Stimulated activated naive CD8-positive, alpha-beta T cell treated with anti-CD3 and anti-CD28 coated beads, Interleukin-15, Interleukin-2, amounts not matched to agents 100 ng/mL and 50 ng/mL, for 24 hours (primary cell): ENCODE data around the gene ANXA2R.

ENCODE experiments used
- H3K27ac Mint-ChIP-seq: one replicate; pipeline ENCODE4 v1.8.0; 2021; ENCODE audit warnings: mild to moderate bottlenecking, mixed read lengths
- H3K27me3 Mint-ChIP-seq: one replicate; pipeline ENCODE4 v1.8.0; 2021; ENCODE audit warnings: mixed read lengths
- H3K36me3 Mint-ChIP-seq: one replicate; pipeline ENCODE4 v1.8.0; 2021; ENCODE audit warnings: low read depth, mixed read lengths
- H3K4me1 Mint-ChIP-seq: one replicate; pipeline ENCODE4 v1.8.0; 2021; ENCODE audit warnings: low read depth, mixed read lengths
- H3K4me3 Mint-ChIP-seq: one replicate; pipeline ENCODE4 v1.8.0; 2021; ENCODE audit warnings: mild to moderate bottlenecking, mixed read lengths
- H3K9me3 Mint-ChIP-seq: one replicate; pipeline ENCODE4 v1.8.0; 2021; ENCODE audit warnings: mixed read lengths

ANXA2R gene

DNA sequence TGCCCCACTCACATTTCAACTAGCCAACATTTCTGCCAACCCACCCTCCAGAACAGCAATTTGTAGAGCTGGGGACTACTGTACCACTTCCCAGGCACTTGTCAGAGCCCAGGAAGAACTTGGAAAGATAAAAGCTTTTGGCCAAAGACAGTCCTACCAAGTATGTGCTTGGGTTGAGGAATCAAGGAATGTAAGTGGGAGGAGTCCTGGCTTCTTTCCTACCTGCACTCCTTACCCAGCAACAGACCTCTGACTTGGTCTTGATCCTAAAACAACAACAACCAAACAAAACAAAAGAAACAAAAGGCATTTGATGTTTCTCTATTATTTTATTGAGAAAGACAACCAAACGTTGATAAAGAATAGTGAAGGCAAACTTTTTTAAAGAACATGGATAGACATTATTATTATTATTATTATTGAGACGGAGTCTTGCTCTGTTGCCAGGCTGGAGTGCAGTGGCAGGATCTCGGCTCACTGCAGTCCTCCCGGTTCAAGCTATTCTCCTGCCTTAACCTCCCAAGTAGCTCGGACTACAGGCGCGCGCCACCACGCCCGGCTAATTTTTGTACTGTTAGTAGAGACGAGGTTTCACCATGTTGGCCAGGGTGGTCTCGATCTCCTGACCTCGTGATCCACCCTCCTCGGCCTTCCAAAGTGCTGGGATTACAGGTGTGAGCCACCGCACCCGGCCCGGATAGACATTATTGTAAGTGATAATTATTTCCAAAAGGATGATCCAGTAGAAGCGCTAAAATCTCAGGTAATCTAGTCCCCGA, 33.5 kb downstream of the ANXA2R start:
- H3K27me3 Mint-ChIP-seq, result peaks cover 1% of the 10 kb centered on the region
- H3K9me3 Mint-ChIP-seq, result no peaks in the 10 kb centered on the region
- H3K36me3 Mint-ChIP-seq, result no peaks in the 10 kb centered on the region
- H3K27ac Mint-ChIP-seq, result peak overlapping the region; percentile 92
- H3K4me3 Mint-ChIP-seq, result peak overlapping the region; percentile 87
- peaks cover 37% of the 10 kb centered on the region for H3K4me1 Mint-ChIP-seq

DNA sequence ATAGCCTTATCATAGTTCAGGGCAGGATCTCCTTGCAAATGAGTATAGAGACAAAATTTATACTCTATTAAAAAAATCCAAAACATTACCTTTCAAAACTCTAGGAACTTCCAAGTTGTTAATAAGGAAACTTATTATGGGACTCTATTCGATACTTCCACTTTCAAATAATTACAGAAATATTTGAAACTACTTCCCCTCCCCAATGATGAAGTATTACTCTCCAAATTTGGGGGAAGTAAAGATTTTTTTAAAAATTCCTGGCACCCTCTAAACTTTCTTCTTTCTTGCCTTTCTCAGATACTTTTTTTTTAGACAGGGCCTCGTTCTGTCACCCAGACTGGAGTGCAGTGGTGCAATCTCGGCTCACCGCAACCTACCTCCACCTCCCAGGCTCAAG, 35.1 kb downstream of the ANXA2R start:
- Mint-ChIP-seq H3K36me3 (no peaks in the 10 kb centered on the region), H3K4me3 (no peak overlapping the region), H3K27ac (no peak overlapping the region), H3K27me3 (peaks cover 14% of the 10 kb centered on the region), H3K4me1 (peaks cover 35% of the 10 kb centered on the region), H3K9me3 (no peaks in the 10 kb centered on the region)

DNA sequence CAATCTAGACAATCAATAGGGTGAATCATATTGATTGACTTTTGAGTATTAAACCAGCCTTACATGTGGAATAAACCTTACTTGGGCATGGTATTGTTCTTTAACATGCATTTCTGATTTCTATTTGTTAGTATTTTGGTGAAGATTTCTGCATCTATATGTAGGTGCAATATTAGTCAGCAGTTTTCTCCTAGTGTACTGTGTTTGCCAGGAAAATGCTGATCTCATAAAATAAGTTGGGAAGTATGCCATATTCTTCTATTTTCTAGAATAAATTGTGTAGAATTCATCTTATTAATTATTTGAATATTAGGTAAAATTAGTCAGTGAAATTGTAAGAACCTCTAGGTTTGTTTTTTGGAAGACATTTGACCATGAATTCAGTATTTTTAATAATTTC, 38.4 kb downstream of the ANXA2R start:
- H3K9me3 Mint-ChIP-seq, result no peaks in the 10 kb centered on the region
- H3K36me3 Mint-ChIP-seq, result no peaks in the 10 kb centered on the region
- peaks cover 19% of the 10 kb centered on the region for H3K27me3 Mint-ChIP-seq
- no peak overlapping the region for H3K4me3 Mint-ChIP-seq
- H3K27ac Mint-ChIP-seq, result no peak overlapping the region
- H3K4me1 Mint-ChIP-seq, result peaks cover 20% of the 10 kb centered on the region

DNA sequence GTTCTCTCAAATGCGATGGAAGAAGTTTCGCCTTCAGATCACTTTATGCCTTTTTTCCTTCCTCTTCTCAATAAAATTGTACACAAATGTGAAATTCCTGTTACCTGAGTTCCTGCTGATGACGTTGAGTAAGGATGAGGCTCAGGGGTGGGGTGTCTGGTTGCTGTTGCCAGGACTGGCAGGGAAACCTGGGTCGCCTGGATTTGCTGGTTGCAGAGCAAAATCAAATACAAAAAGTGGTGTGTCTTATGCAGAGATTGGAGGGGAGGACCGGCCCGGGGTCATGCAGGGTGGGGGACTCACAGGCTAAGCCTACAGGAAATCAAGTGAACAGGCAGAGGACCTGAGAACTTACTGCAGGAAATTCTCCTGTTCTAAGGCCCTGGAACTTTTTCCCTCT, 39.2 kb downstream of the ANXA2R start:
- Mint-ChIP-seq H3K27me3 (peaks cover 19% of the 10 kb centered on the region), H3K27ac (no peak overlapping the region), H3K9me3 (no peaks in the 10 kb centered on the region), H3K4me3 (peak overlapping the region; percentile 23), H3K4me1 (peaks cover 19% of the 10 kb centered on the region), H3K36me3 (no peaks in the 10 kb centered on the region)

DNA sequence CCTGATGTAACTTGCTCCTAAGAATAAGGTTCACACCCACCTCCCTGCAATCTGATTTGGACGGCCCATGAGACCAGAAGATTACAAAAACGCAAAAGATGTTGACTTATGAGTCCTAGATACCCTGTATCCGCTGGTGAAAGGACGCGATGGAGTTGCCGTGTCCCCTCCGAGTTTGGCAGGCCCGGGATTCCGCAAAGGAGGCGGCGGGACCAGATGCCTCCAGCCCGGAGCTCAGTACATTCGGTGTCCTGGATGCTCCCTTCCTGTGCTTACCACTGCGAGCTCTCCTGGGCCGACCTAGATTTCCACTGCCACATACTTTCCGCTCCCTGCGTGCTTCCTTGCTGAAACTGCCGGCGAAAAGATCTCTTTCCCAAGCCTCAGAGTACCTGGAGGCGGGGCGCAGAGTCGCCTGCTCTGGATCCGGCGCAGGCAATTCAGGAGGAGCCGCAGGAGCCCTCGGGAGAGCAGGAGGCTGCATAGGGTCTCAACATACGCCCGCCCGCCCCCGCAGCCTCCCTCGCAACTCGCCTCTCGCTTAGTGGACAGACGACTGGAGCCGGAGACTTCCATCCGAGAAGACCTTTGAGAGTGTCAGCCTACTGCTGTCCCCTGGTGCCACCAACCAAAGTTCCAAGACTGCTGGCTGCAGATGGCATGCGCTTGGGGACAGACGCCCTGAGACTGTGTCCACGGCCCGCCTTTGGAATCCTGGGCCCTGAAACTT, 39.8 kb downstream of the ANXA2R start:
- Mint-ChIP-seq H3K27me3 (peaks cover 19% of the 10 kb centered on the region), H3K4me3 (peak overlapping the region; percentile 22), H3K27ac (no peak overlapping the region), H3K9me3 (no peaks in the 10 kb centered on the region), H3K36me3 (no peaks in the 10 kb centered on the region), H3K4me1 (peaks cover 22% of the 10 kb centered on the region)

DNA sequence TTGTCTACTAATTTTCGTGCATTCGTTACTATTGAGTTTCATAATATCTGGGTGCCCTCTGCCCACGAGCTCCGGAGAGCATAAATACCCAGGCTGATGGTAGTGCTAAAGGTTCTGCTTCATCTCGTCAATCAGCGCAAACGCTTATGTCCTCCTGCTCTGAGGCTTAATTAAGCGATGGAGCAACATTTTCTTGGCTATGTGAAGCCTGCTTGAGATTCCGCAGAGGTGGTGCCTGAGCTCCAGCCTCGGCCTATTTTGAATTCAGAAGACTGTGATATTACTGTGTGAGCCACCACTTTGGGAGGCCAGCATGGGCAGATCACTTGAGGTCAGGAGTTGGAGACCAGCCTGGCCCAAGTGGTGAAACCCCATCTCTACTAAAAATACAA, 44.8 kb downstream of the ANXA2R start:
- H3K9me3 Mint-ChIP-seq, result no peaks in the 10 kb centered on the region
- H3K27me3 Mint-ChIP-seq, result peaks cover 8% of the 10 kb centered on the region
- H3K27ac Mint-ChIP-seq, result peak overlapping the region; percentile 100
- H3K4me3 Mint-ChIP-seq, result peak overlapping the region; percentile 92
- H3K36me3 Mint-ChIP-seq, result no peaks in the 10 kb centered on the region
- H3K4me1 Mint-ChIP-seq, result peaks cover 37% of the 10 kb centered on the region

DNA sequence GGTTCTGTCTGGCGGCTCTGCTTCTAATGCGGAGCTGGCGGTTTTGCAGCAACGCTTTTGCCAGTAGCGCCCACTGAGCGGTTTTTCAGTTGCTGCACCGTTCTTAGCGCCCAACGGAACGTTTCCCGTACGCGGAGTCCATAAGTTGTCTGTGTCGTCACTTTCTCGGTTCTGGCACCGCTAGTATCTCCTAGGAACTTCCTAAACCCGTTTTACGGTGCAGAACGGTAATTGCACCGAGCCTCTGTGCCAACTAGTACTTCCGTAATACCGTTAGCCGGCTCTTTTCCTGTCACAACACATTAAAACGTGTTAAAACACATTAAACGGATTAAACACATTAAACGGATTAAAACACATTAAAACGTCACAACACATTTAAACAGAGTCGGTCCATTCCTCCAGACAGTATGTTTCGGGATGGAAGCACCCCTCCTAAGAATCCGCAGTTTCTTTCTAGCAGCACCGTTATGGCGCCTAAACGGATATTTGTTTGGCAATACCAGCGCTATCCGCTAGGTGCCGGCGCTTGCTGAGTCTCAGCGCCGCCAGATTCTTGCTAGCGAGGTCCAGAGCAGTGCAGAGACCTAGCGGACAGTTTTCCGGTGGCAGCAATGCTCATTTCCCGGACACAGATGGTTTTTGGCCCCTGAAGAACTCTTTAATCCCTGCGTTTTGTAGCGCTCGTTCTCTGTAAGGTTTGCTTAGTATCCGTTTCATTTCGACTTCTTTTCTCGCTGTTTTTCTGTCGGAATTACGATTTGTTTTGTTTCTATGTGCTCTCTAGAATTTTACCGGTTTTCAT, 45.4 kb downstream of the ANXA2R start:
- Mint-ChIP-seq H3K9me3 (no peaks in the 10 kb centered on the region), H3K4me1 (peaks cover 37% of the 10 kb centered on the region), H3K27ac (peak overlapping the region; percentile 100), H3K27me3 (peaks cover 2% of the 10 kb centered on the region), H3K36me3 (no peaks in the 10 kb centered on the region), H3K4me3 (peak overlapping the region; percentile 92)

DNA sequence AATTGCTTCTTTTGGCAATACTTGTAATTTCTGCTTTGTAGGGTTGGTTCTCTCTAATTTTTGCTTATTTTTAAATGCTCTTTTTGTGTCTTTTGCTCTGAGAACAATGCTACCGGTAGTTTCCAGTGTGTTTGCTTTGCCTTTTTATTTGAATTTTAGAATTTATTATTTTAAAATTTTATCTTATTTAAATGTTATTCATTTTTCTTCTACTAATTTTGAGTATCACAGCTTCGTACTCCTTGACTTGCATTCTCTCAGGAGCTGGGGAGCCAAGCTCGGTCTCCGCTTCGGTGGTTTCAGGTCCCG, 45.9 kb downstream of the ANXA2R start:
- Mint-ChIP-seq H3K36me3 (peaks cover 3% of the 10 kb centered on the region), H3K4me3 (peak overlapping the region; percentile 92), H3K4me1 (peaks cover 42% of the 10 kb centered on the region), H3K27me3 (no peaks in the 10 kb centered on the region), H3K9me3 (no peaks in the 10 kb centered on the region), H3K27ac (peak overlapping the region; percentile 100)

DNA sequence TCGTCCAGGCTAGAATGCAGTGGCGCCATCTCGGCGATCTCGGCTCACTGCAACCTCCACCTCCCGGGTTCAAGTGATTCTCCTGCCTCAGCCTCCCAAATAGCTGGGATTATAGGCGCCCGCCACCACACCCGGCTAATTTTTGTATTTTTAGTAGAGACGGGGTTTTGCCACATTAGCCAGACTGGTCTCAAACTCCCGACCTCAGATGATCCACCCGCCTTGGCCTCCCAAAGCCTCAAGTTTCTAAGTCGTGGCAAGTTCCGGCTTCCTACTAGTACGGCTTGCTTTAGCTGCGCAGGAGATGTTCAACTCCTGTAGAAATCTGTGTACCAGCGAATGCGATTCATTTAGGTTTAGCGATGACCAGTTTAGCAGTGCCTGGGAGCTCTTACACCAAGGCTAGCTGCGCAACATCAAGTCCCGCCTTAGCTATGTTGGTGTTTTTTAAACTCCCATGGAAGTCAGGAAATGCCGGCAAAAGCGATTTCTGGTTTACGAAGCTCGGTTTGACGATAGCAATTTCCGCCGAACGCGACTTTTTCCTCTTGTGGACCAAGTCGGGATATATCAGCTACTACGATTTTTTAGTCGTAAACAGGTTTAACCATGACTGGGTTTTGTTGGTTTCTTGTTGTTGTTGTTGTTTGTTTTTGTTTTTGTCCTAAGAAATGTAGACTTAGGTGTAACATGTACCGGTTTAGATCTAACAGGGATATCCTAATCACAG, 46.4 kb downstream of the ANXA2R start:
- no peaks in the 10 kb centered on the region for H3K9me3 Mint-ChIP-seq
- H3K27ac Mint-ChIP-seq, result peak overlapping the region; percentile 100
- peak overlapping the region; percentile 92 for H3K4me3 Mint-ChIP-seq
- H3K4me1 Mint-ChIP-seq, result peaks cover 47% of the 10 kb centered on the region
- no peaks in the 10 kb centered on the region for H3K27me3 Mint-ChIP-seq
- H3K36me3 Mint-ChIP-seq, result peaks cover 8% of the 10 kb centered on the region

DNA sequence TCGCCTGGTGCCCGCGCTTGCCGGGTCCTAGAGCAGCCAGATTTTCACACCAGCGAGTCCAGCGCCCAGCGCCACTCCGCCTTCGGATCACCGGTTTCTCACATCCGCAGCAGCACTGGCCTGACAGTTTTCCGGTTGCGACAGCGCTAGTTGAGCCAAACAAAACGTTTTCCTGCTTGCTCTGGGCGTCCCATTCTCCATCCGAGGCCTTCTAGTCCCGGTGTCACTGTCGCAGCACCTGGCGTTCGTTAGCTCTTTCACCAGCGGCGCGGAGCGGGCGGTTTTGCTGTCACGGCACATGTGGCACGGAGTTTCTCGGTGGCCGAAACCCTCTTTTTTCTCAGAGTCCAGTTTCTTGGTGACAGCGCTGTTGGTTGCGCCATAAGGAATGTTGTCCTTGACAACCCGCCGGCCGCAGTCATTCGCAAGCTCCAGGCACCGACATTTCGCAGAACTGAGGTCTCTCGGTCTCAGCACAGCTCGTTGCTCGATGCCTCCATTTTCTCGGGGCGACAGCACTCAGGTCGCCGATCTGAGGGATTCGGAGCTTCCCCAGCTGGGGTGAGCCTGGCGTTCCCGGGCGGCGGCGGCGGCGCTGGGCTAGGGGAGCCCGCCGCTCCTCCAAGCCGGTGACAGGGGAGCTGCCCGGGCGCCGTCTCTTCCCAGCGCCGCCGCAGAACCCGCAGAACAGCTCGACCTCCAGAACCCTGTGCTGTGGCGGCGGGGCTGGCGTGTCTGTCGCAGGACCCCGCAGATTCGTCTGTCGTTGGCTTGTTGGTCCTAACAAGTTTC, 47.8 kb downstream of the ANXA2R start:
- H3K27ac Mint-ChIP-seq, result peak overlapping the region; percentile 100
- H3K4me1 Mint-ChIP-seq, result peaks cover 61% of the 10 kb centered on the region
- peaks cover 3% of the 10 kb centered on the region for H3K9me3 Mint-ChIP-seq
- H3K4me3 Mint-ChIP-seq, result peak overlapping the region; percentile 92
- peaks cover 16% of the 10 kb centered on the region for H3K36me3 Mint-ChIP-seq
- H3K27me3 Mint-ChIP-seq, result no peaks in the 10 kb centered on the region

DNA sequence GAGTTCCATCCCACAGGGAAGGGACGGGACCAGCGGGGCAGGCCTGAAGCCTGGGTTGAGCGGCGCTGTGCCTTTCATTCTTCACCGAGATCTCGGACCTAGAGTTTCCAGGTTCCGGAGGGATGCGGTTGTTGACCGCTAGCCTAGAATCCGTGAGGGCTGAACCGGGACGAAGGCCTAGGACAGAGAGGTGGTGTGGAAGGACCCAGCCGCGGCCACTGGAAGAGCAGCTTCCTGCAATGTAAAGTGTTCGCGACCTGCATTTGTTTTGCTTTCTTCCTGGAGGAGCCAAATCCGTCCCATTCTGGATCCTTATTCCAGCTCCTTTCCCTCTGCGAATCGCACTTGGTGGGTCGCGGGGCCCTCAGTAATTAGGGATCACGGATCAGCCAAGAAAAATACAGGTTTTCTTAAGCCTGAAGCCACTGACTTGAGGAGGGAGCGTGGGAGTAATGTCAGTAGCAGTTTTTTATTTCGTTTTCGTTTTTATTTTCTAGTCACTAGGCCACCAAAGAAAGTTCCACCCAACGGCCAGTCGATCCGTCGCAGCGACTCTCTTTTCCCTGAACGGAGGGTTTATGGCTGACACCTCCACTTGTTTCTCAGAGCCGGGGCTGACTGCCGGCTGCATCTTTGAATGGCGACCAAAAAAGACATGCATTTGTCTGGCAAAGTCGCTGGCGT, 48.6 kb downstream of the ANXA2R start:
- Mint-ChIP-seq H3K27me3 (no peaks in the 10 kb centered on the region), H3K36me3 (peaks cover 20% of the 10 kb centered on the region), H3K4me3 (peak overlapping the region; percentile 92), H3K4me1 (peaks cover 67% of the 10 kb centered on the region), H3K27ac (peak overlapping the region; percentile 100), H3K9me3 (peaks cover 3% of the 10 kb centered on the region)

DNA sequence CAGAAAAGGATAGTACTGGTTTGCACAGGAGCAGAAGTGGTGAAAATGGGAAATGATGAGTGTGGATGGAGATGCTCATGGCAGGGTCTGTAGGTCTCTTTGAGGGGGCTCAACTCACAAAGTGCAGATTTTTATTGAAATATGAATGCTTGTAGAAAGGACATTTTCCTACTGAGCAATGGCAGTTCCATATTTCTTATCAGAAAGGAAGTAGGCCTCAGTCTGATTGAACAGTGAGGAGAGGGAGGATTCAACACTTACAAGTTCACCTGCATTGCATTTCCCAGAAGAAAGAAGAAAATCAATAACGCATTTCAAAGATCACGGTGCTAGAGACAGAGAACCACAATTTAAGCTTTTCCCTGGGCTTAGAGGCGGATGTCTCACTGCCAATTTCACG, 49.2 kb downstream of the ANXA2R start:
- peaks cover 3% of the 10 kb centered on the region for H3K9me3 Mint-ChIP-seq
- no peaks in the 10 kb centered on the region for H3K27me3 Mint-ChIP-seq
- H3K27ac Mint-ChIP-seq, result peak overlapping the region; percentile 100
- peaks cover 69% of the 10 kb centered on the region for H3K4me1 Mint-ChIP-seq
- H3K36me3 Mint-ChIP-seq, result peaks cover 22% of the 10 kb centered on the region
- peak overlapping the region; percentile 92 for H3K4me3 Mint-ChIP-seq
